Calu3 (cell line): ENCODE results near the gene GRIN2D. TPM values are rescaled to one million over a fixed set of nuclear protein-coding genes. Genes with fewer than 3 reads are reported as not detected.

ENCODE experiments used
- BruUV-seq: library from RNA; stranded (reverse); fragments of 400-500 nt; replicated peaks from 2 replicates; lab custom pipeline; 2021; lab: Mats Ljungman, UMichigan
- CTCF ChIA-PET: fragments of 300-600 bp; sonication (Branson Sonifier 250); formaldehyde crosslinking; loops from one replicate; lab custom pipeline; 2022; ENCODE audit warnings: antibody characterized with exemption; lab: Charles Lee
- DNase-seq: peaks from one replicate; pipeline ENCODE4 v3.0.0; 2022
- H3K27ac Mint-ChIP-seq: one replicate; pipeline ENCODE4 v1.8.0; 2022; ENCODE audit warnings: mixed read lengths; ENCODE audit not compliant: unreplicated experiment
- H3K27me3 Mint-ChIP-seq: one replicate; pipeline ENCODE4 v1.8.0; 2022; ENCODE audit warnings: mixed read lengths; ENCODE audit not compliant: unreplicated experiment
- H3K36me3 Mint-ChIP-seq: one replicate; pipeline ENCODE4 v1.8.0; 2022; ENCODE audit warnings: mild to moderate bottlenecking, moderate library complexity, mixed read lengths; ENCODE audit not compliant: insufficient read depth, unreplicated experiment
- H3K4me1 Mint-ChIP-seq: one replicate; pipeline ENCODE4 v1.8.0; 2022; ENCODE audit warnings: mild to moderate bottlenecking, low read depth, mixed read lengths; ENCODE audit not compliant: unreplicated experiment
- H3K4me3 Mint-ChIP-seq: one replicate; pipeline ENCODE4 v1.8.0; 2022; ENCODE audit warnings: mild to moderate bottlenecking, low read depth, moderate library complexity, mixed read lengths; ENCODE audit not compliant: unreplicated experiment
- H3K9me3 Mint-ChIP-seq: one replicate; pipeline ENCODE4 v1.8.0; 2022; ENCODE audit warnings: low read depth, mixed read lengths; ENCODE audit not compliant: unreplicated experiment
- intact Hi-C: fragments of 100-400 bp; cut with micrococcal nuclease; formaldehyde crosslinking; loops from one replicate; pipeline ENCODE4 v1.10.0; 2022; ENCODE audit not compliant: unreplicated experiment
- total RNA-seq: library from RNA; stranded (reverse); gene quantifications from 2 replicates; pipeline ENCODE4 v1.2.3, GENCODE V29; 2022
- TF ChIP-seq, protein P1 (sequence below): fragments of 200-600 bp; IDR thresholded peaks from one replicate; pipeline ENCODE4 v1.8.0; 2022; ENCODE audit warnings: antibody characterized with exemption; ENCODE audit not compliant: unreplicated experiment

The GRIN2D gene
- total RNA-seq, 1 experiment from 2014 or later, result not detected

DNA sequence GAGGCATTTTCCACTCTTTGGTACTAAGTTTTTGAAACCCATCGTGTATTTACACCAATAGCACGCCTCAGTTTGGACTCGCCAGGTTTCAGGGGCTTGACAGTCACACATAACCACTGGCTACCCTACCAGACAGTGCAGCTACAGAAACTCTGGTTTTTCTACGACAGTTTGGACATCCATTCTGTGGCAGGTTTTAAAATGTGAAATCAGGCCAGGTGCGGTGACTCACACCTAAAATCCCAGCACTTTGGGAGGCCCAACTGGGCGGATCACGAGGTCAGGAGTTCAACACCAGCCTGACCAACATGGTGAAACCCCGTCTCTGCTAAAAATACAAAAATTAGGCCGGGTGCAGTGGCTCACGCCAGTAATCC, 15.3 kb upstream of the GRIN2D start:
- peaks cover 25% of the 10 kb centered on the region for H3K36me3 Mint-ChIP-seq
- TF ChIP-seq, protein P1, sequence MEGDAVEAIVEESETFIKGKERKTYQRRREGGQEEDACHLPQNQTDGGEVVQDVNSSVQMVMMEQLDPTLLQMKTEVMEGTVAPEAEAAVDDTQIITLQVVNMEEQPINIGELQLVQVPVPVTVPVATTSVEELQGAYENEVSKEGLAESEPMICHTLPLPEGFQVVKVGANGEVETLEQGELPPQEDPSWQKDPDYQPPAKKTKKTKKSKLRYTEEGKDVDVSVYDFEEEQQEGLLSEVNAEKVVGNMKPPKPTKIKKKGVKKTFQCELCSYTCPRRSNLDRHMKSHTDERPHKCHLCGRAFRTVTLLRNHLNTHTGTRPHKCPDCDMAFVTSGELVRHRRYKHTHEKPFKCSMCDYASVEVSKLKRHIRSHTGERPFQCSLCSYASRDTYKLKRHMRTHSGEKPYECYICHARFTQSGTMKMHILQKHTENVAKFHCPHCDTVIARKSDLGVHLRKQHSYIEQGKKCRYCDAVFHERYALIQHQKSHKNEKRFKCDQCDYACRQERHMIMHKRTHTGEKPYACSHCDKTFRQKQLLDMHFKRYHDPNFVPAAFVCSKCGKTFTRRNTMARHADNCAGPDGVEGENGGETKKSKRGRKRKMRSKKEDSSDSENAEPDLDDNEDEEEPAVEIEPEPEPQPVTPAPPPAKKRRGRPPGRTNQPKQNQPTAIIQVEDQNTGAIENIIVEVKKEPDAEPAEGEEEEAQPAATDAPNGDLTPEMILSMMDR, result no peak
- no peak overlapping the region for H3K27ac Mint-ChIP-seq
- BruUV-seq, result no TSS peak
- no peaks in the 10 kb centered on the region for H3K4me1 Mint-ChIP-seq
- intact Hi-C loops, result no loop called here
- DNase-seq, result no peak
- H3K27me3 Mint-ChIP-seq, result peaks cover 4% of the 10 kb centered on the region
- no peak overlapping the region for H3K4me3 Mint-ChIP-seq
- no peaks in the 10 kb centered on the region for H3K9me3 Mint-ChIP-seq
- CTCF ChIA-PET, result no interaction called here

- no peaks in the 10 kb centered on the region for H3K27me3 Mint-ChIP-seq
- intact Hi-C loops, result no loop called here
- no peak overlapping the region for H3K4me3 Mint-ChIP-seq
- no peak for DNase-seq
- no peaks in the 10 kb centered on the region for H3K9me3 Mint-ChIP-seq
- no peaks in the 10 kb centered on the region for H3K4me1 Mint-ChIP-seq
- BruUV-seq, result no TSS peak
- CTCF ChIA-PET, result no interaction called here
- TF ChIP-seq, protein P1, result no peak
- H3K36me3 Mint-ChIP-seq, result peaks cover 29% of the 10 kb centered on the region
- H3K27ac Mint-ChIP-seq, result no peak overlapping the region
Measured at GRCh38 chr19:48379058-48379457, 14.4 kb upstream of the GRIN2D start.

GRCh38 chr19:48381178-48381950, 12.1 kb upstream of the GRIN2D start:
- no peak for DNase-seq
- CTCF ChIA-PET, result interaction anchor here (0.5 to 0.6 kb wide), 2 partner anchors 109 to 1107 kb away, joined by 3 to 5 read pairs; no protein-coding TSS in a partner anchor
- H3K4me3 Mint-ChIP-seq, result no peak overlapping the region
- no peaks in the 10 kb centered on the region for H3K27me3 Mint-ChIP-seq
- no peaks in the 10 kb centered on the region for H3K4me1 Mint-ChIP-seq
- no peak overlapping the region for H3K27ac Mint-ChIP-seq
- TF ChIP-seq, protein P1, result no peak
- H3K36me3 Mint-ChIP-seq, result peaks cover 51% of the 10 kb centered on the region
- no TSS peak for BruUV-seq
- H3K9me3 Mint-ChIP-seq, result no peaks in the 10 kb centered on the region
- intact Hi-C loops, result no loop called here

- intact Hi-C loops, result no loop called here
- CTCF ChIA-PET, result interaction anchor here (0.6 kb wide), 1 partner anchor 1108 kb away, joined by 3 read pairs; no protein-coding TSS in a partner anchor
- BruUV-seq, result no TSS peak
Measured at GRCh38 chr19:48382286-48382685, 11.2 kb upstream of the GRIN2D start.

More at GRCh38 chr19:48382286-48382685, 11.2 kb upstream of the GRIN2D start:
- Mint-ChIP-seq H3K4me3 (no peak overlapping the region), H3K9me3 (no peaks in the 10 kb centered on the region), H3K4me1 (no peaks in the 10 kb centered on the region), H3K27ac (no peak overlapping the region), H3K36me3 (peaks cover 61% of the 10 kb centered on the region), H3K27me3 (no peaks in the 10 kb centered on the region)
- no peak for DNase-seq
- TF ChIP-seq, protein P1, result no peak
